NB4 (cell line): ENCODE results near the gene PRPF19.

Experiments
- DNase-seq: peaks from one replicate; pipeline ENCODE4 v3.0.0; 2010; ENCODE audit warnings: low read depth
- H3K4me3 ChIP-seq: one replicate; pipeline ENCODE4 v1.5.1; 2011; ENCODE audit warnings: mild to moderate bottlenecking, low read depth, low read length, moderate library complexity
- MYC ChIP-seq: IDR thresholded peaks from 2 replicates; pipeline ENCODE4 v1.6.1; 2011; ENCODE audit warnings: low read depth, low read length
- POLR2A ChIP-seq: IDR thresholded peaks from 2 replicates; pipeline ENCODE4 v1.6.1; 2011; ENCODE audit warnings: mild to moderate bottlenecking; ENCODE audit not compliant: insufficient read length; ENCODE audit errors: extremely low read depth
- TF ChIP-seq, protein P1 (sequence below): IDR thresholded peaks from one replicate; pipeline ENCODE4 v1.5.1; 2012; ENCODE audit warnings: low read depth, low read length
- TF ChIP-seq, protein P2 (sequence below): IDR thresholded peaks from 2 replicates; pipeline ENCODE4 v1.6.1; 2011; ENCODE audit warnings: low read depth, low read length

The PRPF19 gene

GRCh38 chr11:60863550-60864521 lies 42.5 kb downstream of the PRPF19 start:
- TF ChIP-seq, protein P1, sequence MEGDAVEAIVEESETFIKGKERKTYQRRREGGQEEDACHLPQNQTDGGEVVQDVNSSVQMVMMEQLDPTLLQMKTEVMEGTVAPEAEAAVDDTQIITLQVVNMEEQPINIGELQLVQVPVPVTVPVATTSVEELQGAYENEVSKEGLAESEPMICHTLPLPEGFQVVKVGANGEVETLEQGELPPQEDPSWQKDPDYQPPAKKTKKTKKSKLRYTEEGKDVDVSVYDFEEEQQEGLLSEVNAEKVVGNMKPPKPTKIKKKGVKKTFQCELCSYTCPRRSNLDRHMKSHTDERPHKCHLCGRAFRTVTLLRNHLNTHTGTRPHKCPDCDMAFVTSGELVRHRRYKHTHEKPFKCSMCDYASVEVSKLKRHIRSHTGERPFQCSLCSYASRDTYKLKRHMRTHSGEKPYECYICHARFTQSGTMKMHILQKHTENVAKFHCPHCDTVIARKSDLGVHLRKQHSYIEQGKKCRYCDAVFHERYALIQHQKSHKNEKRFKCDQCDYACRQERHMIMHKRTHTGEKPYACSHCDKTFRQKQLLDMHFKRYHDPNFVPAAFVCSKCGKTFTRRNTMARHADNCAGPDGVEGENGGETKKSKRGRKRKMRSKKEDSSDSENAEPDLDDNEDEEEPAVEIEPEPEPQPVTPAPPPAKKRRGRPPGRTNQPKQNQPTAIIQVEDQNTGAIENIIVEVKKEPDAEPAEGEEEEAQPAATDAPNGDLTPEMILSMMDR: no peak
- no peak for TF ChIP-seq POLR2A
- no peak for TF ChIP-seq MYC
- TF ChIP-seq, protein P2, sequence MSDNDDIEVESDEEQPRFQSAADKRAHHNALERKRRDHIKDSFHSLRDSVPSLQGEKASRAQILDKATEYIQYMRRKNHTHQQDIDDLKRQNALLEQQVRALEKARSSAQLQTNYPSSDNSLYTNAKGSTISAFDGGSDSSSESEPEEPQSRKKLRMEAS: no peak
- DNase-seq: no peak
- no peak overlapping the region for H3K4me3 ChIP-seq

DNA sequence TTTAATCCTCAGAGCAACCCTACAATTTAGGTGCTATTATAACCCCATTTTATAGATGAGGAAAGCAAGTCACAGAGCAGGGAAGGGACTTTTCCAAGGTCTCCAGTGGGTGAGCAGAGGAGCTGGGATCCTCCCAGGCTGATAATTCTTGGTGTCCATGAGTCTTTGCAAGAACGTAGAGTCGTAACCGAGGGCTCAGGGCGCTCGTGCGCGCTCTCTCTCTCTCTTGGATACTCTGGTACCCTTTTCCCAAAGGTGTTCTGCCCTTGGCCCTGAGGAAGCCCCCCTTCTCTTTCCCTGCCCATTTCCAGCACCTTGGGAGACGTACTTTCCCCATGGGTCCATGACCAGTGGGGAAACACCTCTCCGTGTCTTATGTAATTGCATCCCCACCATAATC lies 44.2 kb downstream of the PRPF19 start:
- TF ChIP-seq, protein P1: no peak
- TF ChIP-seq POLR2A: no peak
- TF ChIP-seq, protein P2: no peak
- no peak for TF ChIP-seq MYC
- DNase-seq: no peak
- no peak overlapping the region for H3K4me3 ChIP-seq

GRCh38 chr11:60860943-60861342 lies 45.4 kb downstream of the PRPF19 start:
- H3K4me3 ChIP-seq: no peak overlapping the region
- TF ChIP-seq MYC (no peak), POLR2A (no peak)
- TF ChIP-seq, protein P1: no peak
- TF ChIP-seq, protein P2: no peak
- no peak for DNase-seq

GRCh38 chr11:60859616-60860250 lies 46.7 kb downstream of the PRPF19 start:
- DNase-seq: no peak
- TF ChIP-seq, protein P1: no peak
- TF ChIP-seq MYC (no peak), POLR2A (no peak)
- TF ChIP-seq, protein P2: no peak
- no peak overlapping the region for H3K4me3 ChIP-seq

DNA sequence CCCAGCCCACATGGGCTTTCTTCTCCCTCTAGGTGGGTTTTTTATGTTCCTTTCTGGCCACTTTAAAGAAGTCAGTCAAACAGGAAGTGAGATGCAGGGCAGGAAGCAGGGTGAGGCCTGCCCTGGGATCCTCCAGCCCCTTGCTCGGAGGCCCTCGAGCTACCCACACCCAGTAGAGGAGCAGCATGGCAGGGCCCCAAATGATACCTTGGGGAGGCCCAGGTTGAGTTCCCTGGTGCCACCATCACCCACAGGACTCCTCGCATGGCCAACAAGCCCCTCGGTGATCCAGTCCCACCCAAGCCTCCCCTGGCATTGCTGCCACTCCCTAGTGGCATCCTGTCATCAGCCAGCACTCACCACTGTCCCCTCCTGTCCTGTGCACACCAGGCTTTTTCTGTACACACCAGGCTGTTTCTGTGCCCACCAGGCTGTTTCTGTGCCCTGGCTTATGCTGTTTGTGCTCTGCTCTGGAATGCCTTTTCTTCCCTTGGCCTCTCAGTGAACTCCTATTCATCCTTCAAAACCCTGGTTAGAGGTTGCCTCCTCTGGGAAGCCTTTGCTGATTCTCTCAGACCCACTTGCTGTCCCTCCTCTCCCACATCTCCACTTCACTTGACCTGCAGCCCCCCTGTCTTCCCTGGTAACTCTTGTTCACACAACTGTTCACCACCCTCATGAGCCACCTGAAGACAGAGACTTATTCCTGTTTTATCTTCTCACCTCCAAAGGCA lies 47.5 kb downstream of the PRPF19 start:
- DNase-seq: peak; percentile 49
- H3K4me3 ChIP-seq: no peak overlapping the region
- no peak for TF ChIP-seq MYC
- TF ChIP-seq, protein P2: no peak
- TF ChIP-seq, protein P1: no peak
- no peak for TF ChIP-seq POLR2A
